Progenitor cell of endocrine pancreas (in vitro differentiated cells): ENCODE data around the gene ATXN10. TPM values are rescaled to one million over a fixed set of nuclear protein-coding genes. Genes with fewer than 3 reads are reported as not detected.

Experiments
- DNase-seq: peaks from one replicate; pipeline ENCODE4 v3.0.0; 2021; ENCODE audit warnings: low spot score; ENCODE audit not compliant: unreplicated experiment
- H3K27ac Mint-ChIP-seq: 2 replicates; pipeline ENCODE4 v1.8.0; 2021; ENCODE audit warnings: mild to moderate bottlenecking, moderate library complexity, mixed read lengths
- H3K27me3 Mint-ChIP-seq: 2 replicates; pipeline ENCODE4 v1.8.0; 2021; ENCODE audit warnings: mixed read lengths
- H3K36me3 Mint-ChIP-seq: 2 replicates; pipeline ENCODE4 v1.8.0; 2022; ENCODE audit warnings: mixed read lengths; ENCODE audit not compliant: insufficient read depth
- H3K4me1 Mint-ChIP-seq: 2 replicates; pipeline ENCODE4 v1.8.0; 2021; ENCODE audit warnings: low read depth, mixed read lengths
- H3K4me3 Mint-ChIP-seq: 2 replicates; pipeline ENCODE4 v1.8.0; 2021; ENCODE audit warnings: low read depth, mild to moderate bottlenecking, moderate library complexity, mixed read lengths
- H3K9me3 Mint-ChIP-seq: 2 replicates; pipeline ENCODE4 v1.8.0; 2021; ENCODE audit warnings: low read depth, mixed read lengths
- CTCF ChIP-seq: fragments of 200-600 bp; sonication (generic); IDR thresholded peaks from one replicate; pipeline ENCODE4 v1.5.0; 2021; ENCODE audit warnings: antibody characterized with exemption, mild to moderate bottlenecking; ENCODE audit not compliant: unreplicated experiment
- total RNA-seq: library from RNA; stranded (reverse); gene quantifications from 2 replicates; pipeline ENCODE4 v1.2.1, GENCODE V29; 2021

Gene ATXN10
- total RNA-seq, 1 donor from 2014 or later, result 177 TPM

- peaks cover 19% of the 10 kb centered on the region for H3K4me1 Mint-ChIP-seq
- peaks cover 54% of the 10 kb centered on the region for H3K27me3 Mint-ChIP-seq
- DNase-seq, result no peak
- no peak overlapping the region for H3K27ac Mint-ChIP-seq
- peaks cover 4% of the 10 kb centered on the region for H3K9me3 Mint-ChIP-seq
- TF ChIP-seq CTCF, result no peak
- H3K36me3 Mint-ChIP-seq, result peaks cover 6% of the 10 kb centered on the region
- no peak overlapping the region for H3K4me3 Mint-ChIP-seq
These were observed 193.4 kb downstream of the ATXN10 start for GRCh38 chr22:45864959-45865476.

GRCh38 chr22:45865561-45866125, 194.0 kb downstream of the ATXN10 start:
- TF ChIP-seq CTCF, result no peak
- H3K27ac Mint-ChIP-seq, result no peak overlapping the region
- peaks cover 4% of the 10 kb centered on the region for H3K9me3 Mint-ChIP-seq
- H3K4me1 Mint-ChIP-seq, result peaks cover 17% of the 10 kb centered on the region
- peaks cover 6% of the 10 kb centered on the region for H3K36me3 Mint-ChIP-seq
- no peak overlapping the region for H3K4me3 Mint-ChIP-seq
- no peak for DNase-seq
- peaks cover 60% of the 10 kb centered on the region for H3K27me3 Mint-ChIP-seq

- DNase-seq, result no peak
- H3K27ac Mint-ChIP-seq, result no peak overlapping the region
- H3K4me3 Mint-ChIP-seq, result no peak overlapping the region
- peaks cover 62% of the 10 kb centered on the region for H3K27me3 Mint-ChIP-seq
- H3K9me3 Mint-ChIP-seq, result peaks cover 4% of the 10 kb centered on the region
- TF ChIP-seq CTCF, result no peak
- H3K36me3 Mint-ChIP-seq, result peaks cover 6% of the 10 kb centered on the region
- peaks cover 17% of the 10 kb centered on the region for H3K4me1 Mint-ChIP-seq
These were observed 194.6 kb downstream of the ATXN10 start for GRCh38 chr22:45866126-45866645.

- Mint-ChIP-seq H3K4me1 (peaks cover 17% of the 10 kb centered on the region), H3K27ac (no peak overlapping the region), H3K4me3 (no peak overlapping the region), H3K27me3 (peaks cover 62% of the 10 kb centered on the region), H3K9me3 (peaks cover 4% of the 10 kb centered on the region), H3K36me3 (peaks cover 6% of the 10 kb centered on the region)
- no peak for TF ChIP-seq CTCF
- DNase-seq, result no peak
These were observed 195.0 kb downstream of the ATXN10 start for GRCh38 chr22:45866646-45867117.

- Mint-ChIP-seq H3K9me3 (peaks cover 4% of the 10 kb centered on the region), H3K27me3 (peaks cover 60% of the 10 kb centered on the region), H3K36me3 (peaks cover 3% of the 10 kb centered on the region), H3K4me3 (peak overlapping the region; percentile 48), H3K4me1 (peaks cover 17% of the 10 kb centered on the region), H3K27ac (no peak overlapping the region)
- DNase-seq, result no peak
- TF ChIP-seq CTCF, result peak; percentile 49
These were observed 195.7 kb downstream of the ATXN10 start for GRCh38 chr22:45867118-45867905.
